BE2C (cell line): ENCODE measurements around the gene DCTD.

ENCODE experiments used
- DNase-seq: peaks from one replicate; pipeline ENCODE4 v3.0.0-alpha.2; 2020
- H3K27me3 ChIP-seq: fragments of 250-450 bp; sonication (Bioruptor Pico); 2 replicates; pipeline ENCODE4 v1.5.1; 2020; ENCODE audit warnings: mild to moderate bottlenecking
- H3K36me3 ChIP-seq: fragments of 250-450 bp; sonication (Bioruptor Pico); 2 replicates; pipeline ENCODE4 v1.5.1; 2020; ENCODE audit warnings: mild to moderate bottlenecking
- H3K4me1 ChIP-seq: fragments of 250-450 bp; sonication (Bioruptor Pico); 2 replicates; pipeline ENCODE4 v1.5.1; 2020
- H3K4me3 ChIP-seq: 2 replicates; pipeline ENCODE4 v1.5.1; 2011; ENCODE audit warnings: low read depth, low read length
- H3K9me3 ChIP-seq: fragments of 250-450 bp; sonication (Bioruptor Pico); 2 replicates; pipeline ENCODE4 v1.5.1; 2020
- CTCF ChIP-seq: IDR thresholded peaks from 2 replicates; pipeline ENCODE4 v1.5.1; 2012; ENCODE audit warnings: mild to moderate bottlenecking, low read depth, low read length

DCTD gene

GRCh38 chr4:182854466-182854865 is 62.7 kb downstream of the DCTD start:
- no peak for TF ChIP-seq CTCF
- no peaks in the 10 kb centered on the region for H3K27me3 ChIP-seq
- H3K4me1 ChIP-seq: no peaks in the 10 kb centered on the region
- no peak for DNase-seq
- no peak overlapping the region for H3K4me3 ChIP-seq
- H3K9me3 ChIP-seq: no peaks in the 10 kb centered on the region
- H3K36me3 ChIP-seq: no peaks in the 10 kb centered on the region

- Histone ChIP-seq H3K36me3 (no peaks in the 10 kb centered on the region), H3K4me1 (no peaks in the 10 kb centered on the region), H3K4me3 (no peak overlapping the region), H3K9me3 (no peaks in the 10 kb centered on the region), H3K27me3 (no peaks in the 10 kb centered on the region)
- DNase-seq: no peak
- TF ChIP-seq CTCF: no peak
Measured at GRCh38 chr4:182853731-182854330, 63.4 kb downstream of the DCTD start.

- no peaks in the 10 kb centered on the region for H3K27me3 ChIP-seq
- no peaks in the 10 kb centered on the region for H3K4me1 ChIP-seq
- no peaks in the 10 kb centered on the region for H3K9me3 ChIP-seq
- TF ChIP-seq CTCF: no peak
- no peaks in the 10 kb centered on the region for H3K36me3 ChIP-seq
- no peak overlapping the region for H3K4me3 ChIP-seq
- DNase-seq: no peak
Measured at GRCh38 chr4:182848685-182849084, 68.5 kb downstream of the DCTD start.

GRCh38 chr4:182847576-182848450 is 69.4 kb downstream of the DCTD start:
- H3K36me3 ChIP-seq: no peaks in the 10 kb centered on the region
- no peak overlapping the region for H3K4me3 ChIP-seq
- no peak for DNase-seq
- H3K4me1 ChIP-seq: no peaks in the 10 kb centered on the region
- H3K27me3 ChIP-seq: no peaks in the 10 kb centered on the region
- no peaks in the 10 kb centered on the region for H3K9me3 ChIP-seq
- no peak for TF ChIP-seq CTCF

GRCh38 chr4:182846036-182846435 is 71.2 kb downstream of the DCTD start:
- Histone ChIP-seq H3K9me3 (no peaks in the 10 kb centered on the region), H3K36me3 (no peaks in the 10 kb centered on the region), H3K4me3 (no peak overlapping the region), H3K27me3 (no peaks in the 10 kb centered on the region), H3K4me1 (no peaks in the 10 kb centered on the region)
- no peak for TF ChIP-seq CTCF
- DNase-seq: no peak

- Histone ChIP-seq H3K36me3 (no peaks in the 10 kb centered on the region), H3K4me3 (no peak overlapping the region), H3K27me3 (no peaks in the 10 kb centered on the region), H3K9me3 (no peaks in the 10 kb centered on the region), H3K4me1 (no peaks in the 10 kb centered on the region)
- DNase-seq: no peak
- no peak for TF ChIP-seq CTCF
Measured at GRCh38 chr4:182845618-182846017, 71.6 kb downstream of the DCTD start.
